HCT116 (cell line): ENCODE results near the gene TIGD3.

Experiments
- CEBPB ChIP-seq: IDR thresholded peaks from 2 replicates; pipeline ENCODE4 v1.6.1; 2012; ENCODE audit warnings: low read depth
- EGR1 ChIP-seq: IDR thresholded peaks from 2 replicates; pipeline ENCODE4 v1.6.1; 2012; ENCODE audit warnings: low read depth
- EZH2 ChIP-seq: fragments of 200-600 bp; sonication (generic); IDR thresholded peaks from 2 replicates; pipeline ENCODE4 v1.6.1; 2017; ENCODE audit warnings: antibody characterized with exemption, mixed run types
- POLR2AphosphoS5 ChIP-seq: IDR thresholded peaks from 2 replicates; pipeline ENCODE4 v1.6.1; 2011; ENCODE audit warnings: mild to moderate bottlenecking, low read depth, low read length, moderate library complexity
- RAD21 ChIP-seq: IDR thresholded peaks from 2 replicates; pipeline ENCODE4 v1.6.1; 2012; ENCODE audit warnings: low read depth, mild to moderate bottlenecking
- SP1 ChIP-seq: IDR thresholded peaks from 2 replicates; pipeline ENCODE4 v1.6.1; 2012; ENCODE audit warnings: low read depth
- SRF ChIP-seq: IDR thresholded peaks from 2 replicates; pipeline ENCODE4 v1.6.1; 2012; ENCODE audit warnings: low read depth
- YY1 ChIP-seq: IDR thresholded peaks from 2 replicates; pipeline ENCODE4 v1.6.1; 2011; ENCODE audit warnings: low read length, low read depth, moderate library complexity, mild to moderate bottlenecking; ENCODE audit not compliant: insufficient replicate concordance; ENCODE audit errors: extremely low read depth
- ZFX ChIP-seq: fragments of 450-650 bp; IDR thresholded peaks from 2 replicates; pipeline ENCODE4 v1.6.1; 2017
- ZNF274 ChIP-seq: fragments of 200-500 bp; sonication (Bioruptor generic); IDR thresholded peaks from 2 replicates; pipeline ENCODE4 v1.6.1; 2014; ENCODE audit warnings: mild to moderate bottlenecking, low read depth, low read length, inconsistent platforms
- TF ChIP-seq, protein P1 (sequence below), 3 experiments: fragments of 200-600 bp in 1 of 3; sonication (generic) in 1 of 3; IDR thresholded peaks in 2 of 3; conservative IDR thresholded peaks in 1 of 3; 2 replicates each; pipeline ENCODE4 v1.5.1; 2012 to 2017; ENCODE audit warnings: low read depth in 2 of 3, low read length in 2 of 3, antibody characterized with exemption in 1 of 3, borderline replicate concordance in 1 of 3, control low read depth in 1 of 3, mild to moderate bottlenecking in 1 of 3, mixed read lengths in 1 of 3, mixed run types in 1 of 3, moderate library complexity in 1 of 3; ENCODE audit not compliant: insufficient read depth in 1 of 3
- TF ChIP-seq, protein P2 (sequence below): IDR thresholded peaks from 2 replicates; pipeline ENCODE4 v1.6.1; 2012; ENCODE audit warnings: low read depth
- TF ChIP-seq, protein P3 (sequence below): IDR thresholded peaks from 2 replicates; pipeline ENCODE4 v1.6.1; 2012

DNA sequence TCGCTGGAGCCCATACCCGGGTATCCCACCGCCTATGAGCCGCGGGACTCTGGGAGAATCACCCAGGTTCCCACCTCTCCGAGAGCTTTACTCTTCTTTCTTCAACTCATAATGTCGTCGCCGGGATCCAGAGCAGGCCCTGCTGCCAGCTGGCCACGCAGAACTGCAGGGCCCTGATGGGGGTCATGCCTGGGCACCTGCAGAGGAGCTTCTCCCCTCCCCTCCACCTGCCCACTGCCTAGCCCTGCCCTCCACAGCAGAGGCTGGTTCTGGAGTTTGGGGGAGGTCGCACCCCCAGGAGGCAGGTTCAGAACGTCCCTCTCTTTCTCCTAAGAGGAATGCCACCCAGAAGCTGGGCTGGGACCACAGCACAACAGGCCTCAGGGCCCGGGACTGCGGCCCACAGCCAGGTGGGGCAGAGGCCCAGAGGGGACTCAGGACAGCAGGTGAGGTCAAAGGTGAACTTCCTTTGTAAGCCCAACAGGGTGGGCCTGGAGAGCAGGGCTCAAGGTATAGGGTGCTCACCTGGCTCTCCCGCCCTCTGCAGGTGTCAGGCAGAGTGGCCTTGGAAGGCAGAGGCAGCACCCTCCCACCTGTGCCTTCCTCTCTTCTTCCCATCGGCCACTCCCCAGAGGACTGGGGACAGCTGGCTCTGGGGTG lies 26.0 kb downstream of the TIGD3 start:
- TF ChIP-seq, protein P1, sequence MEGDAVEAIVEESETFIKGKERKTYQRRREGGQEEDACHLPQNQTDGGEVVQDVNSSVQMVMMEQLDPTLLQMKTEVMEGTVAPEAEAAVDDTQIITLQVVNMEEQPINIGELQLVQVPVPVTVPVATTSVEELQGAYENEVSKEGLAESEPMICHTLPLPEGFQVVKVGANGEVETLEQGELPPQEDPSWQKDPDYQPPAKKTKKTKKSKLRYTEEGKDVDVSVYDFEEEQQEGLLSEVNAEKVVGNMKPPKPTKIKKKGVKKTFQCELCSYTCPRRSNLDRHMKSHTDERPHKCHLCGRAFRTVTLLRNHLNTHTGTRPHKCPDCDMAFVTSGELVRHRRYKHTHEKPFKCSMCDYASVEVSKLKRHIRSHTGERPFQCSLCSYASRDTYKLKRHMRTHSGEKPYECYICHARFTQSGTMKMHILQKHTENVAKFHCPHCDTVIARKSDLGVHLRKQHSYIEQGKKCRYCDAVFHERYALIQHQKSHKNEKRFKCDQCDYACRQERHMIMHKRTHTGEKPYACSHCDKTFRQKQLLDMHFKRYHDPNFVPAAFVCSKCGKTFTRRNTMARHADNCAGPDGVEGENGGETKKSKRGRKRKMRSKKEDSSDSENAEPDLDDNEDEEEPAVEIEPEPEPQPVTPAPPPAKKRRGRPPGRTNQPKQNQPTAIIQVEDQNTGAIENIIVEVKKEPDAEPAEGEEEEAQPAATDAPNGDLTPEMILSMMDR (IDR thresholded peaks at IDR 0.05 in 2 of 3, conservative IDR thresholded peaks at IDR 0.05 in 1 of 3; ENCODE audit: borderline replicate concordance in 1 of 3, insufficient read depth in 1 of 3, low read depth in 2 of 3, low read length in 2 of 3) = no peak; a peak in 2 of 6 replicates
- TF ChIP-seq EZH2 = no peak
- TF ChIP-seq, protein P2, sequence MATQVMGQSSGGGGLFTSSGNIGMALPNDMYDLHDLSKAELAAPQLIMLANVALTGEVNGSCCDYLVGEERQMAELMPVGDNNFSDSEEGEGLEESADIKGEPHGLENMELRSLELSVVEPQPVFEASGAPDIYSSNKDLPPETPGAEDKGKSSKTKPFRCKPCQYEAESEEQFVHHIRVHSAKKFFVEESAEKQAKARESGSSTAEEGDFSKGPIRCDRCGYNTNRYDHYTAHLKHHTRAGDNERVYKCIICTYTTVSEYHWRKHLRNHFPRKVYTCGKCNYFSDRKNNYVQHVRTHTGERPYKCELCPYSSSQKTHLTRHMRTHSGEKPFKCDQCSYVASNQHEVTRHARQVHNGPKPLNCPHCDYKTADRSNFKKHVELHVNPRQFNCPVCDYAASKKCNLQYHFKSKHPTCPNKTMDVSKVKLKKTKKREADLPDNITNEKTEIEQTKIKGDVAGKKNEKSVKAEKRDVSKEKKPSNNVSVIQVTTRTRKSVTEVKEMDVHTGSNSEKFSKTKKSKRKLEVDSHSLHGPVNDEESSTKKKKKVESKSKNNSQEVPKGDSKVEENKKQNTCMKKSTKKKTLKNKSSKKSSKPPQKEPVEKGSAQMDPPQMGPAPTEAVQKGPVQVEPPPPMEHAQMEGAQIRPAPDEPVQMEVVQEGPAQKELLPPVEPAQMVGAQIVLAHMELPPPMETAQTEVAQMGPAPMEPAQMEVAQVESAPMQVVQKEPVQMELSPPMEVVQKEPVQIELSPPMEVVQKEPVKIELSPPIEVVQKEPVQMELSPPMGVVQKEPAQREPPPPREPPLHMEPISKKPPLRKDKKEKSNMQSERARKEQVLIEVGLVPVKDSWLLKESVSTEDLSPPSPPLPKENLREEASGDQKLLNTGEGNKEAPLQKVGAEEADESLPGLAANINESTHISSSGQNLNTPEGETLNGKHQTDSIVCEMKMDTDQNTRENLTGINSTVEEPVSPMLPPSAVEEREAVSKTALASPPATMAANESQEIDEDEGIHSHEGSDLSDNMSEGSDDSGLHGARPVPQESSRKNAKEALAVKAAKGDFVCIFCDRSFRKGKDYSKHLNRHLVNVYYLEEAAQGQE = no peak
- no peak for TF ChIP-seq CEBPB
- no peak for TF ChIP-seq SRF
- no peak for TF ChIP-seq YY1
- TF ChIP-seq ZNF274 = no peak
- TF ChIP-seq ZFX = no peak
- TF ChIP-seq RAD21 = no peak
- no peak for TF ChIP-seq SP1
- no peak for TF ChIP-seq POLR2AphosphoS5
- TF ChIP-seq, protein P3, sequence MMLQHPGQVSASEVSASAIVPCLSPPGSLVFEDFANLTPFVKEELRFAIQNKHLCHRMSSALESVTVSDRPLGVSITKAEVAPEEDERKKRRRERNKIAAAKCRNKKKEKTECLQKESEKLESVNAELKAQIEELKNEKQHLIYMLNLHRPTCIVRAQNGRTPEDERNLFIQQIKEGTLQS = no peak
- TF ChIP-seq EGR1 = no peak
